GM18505 (cell line): ENCODE results near the gene SREBF1.
A peak's percentile ranks its signal among the peaks of the same experiment; 100 is the strongest.

Experiments used
- ATAC-seq: cut with Tn5 transposase; IDR thresholded peaks from one replicate; pipeline ENCODE4 v1.9.1; 2021; ENCODE audit not compliant: unreplicated experiment
- POLR2A ChIP-seq: IDR thresholded peaks from 4 replicates; pipeline ENCODE4 v1.6.1; 2011; ENCODE audit warnings: borderline replicate concordance; ENCODE audit not compliant: insufficient read depth, insufficient read length; ENCODE audit errors: extremely low read depth

Gene SREBF1

GRCh38 chr17:17851103-17852002 is 14.6 kb upstream of the SREBF1 start:
- TF ChIP-seq POLR2A: no peak
- no peak for ATAC-seq

DNA sequence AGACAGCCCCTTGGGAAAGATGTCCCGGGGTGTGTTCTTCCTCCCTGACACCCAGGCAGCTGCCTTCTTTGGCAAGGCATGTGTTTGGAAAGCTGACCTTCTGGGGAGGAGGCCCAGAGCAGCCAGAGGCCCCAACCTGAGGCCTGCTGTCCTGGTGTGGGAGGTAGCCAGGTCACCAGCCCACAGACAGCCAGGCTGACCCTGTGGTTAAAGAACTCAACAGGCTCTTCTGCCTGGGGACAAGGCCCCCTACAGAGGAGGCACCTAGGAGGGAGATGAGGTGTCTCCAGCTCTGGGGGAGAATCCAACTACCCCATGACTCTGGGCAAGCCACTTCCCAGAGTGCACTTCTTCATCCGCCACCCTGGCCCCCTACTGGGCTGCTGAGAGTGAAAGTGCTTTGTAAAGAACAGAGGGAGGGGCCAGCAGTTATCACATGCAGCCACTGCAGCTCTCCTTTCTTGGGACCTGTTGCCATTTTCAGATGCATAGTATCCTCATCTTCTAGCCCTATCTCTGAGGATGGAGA is 13.1 kb upstream of the SREBF1 start:
- ATAC-seq: no peak
- TF ChIP-seq POLR2A: no peak

- ATAC-seq: no peak
These were observed 12.5 kb upstream of the SREBF1 start for GRCh38 chr17:17849147-17849820.

GRCh38 chr17:17848311-17849082 is 11.7 kb upstream of the SREBF1 start:
- no peak for ATAC-seq

More at GRCh38 chr17:17849147-17849820, 12.5 kb upstream of the SREBF1 start:
- TF ChIP-seq POLR2A: peak; percentile 27

DNA sequence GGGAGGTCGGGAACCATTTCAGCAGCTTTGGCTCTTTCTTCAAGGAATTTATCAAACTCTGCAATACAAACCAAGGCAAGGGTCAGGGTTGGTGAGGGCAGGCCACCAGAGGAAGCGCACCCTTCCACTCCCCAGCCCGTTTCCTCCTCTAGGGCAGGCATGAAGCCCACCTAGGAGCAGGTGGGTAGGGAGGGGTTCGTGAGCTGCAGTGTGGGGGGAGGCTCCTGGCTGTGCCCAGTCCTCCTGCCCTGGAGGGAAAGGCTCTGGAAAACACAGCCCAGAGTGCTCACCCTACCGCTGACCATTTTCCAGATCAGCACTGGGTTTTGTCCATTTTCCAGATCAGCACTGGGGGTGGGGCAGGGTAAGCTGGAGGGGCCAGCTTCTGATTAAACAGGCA is 10.9 kb upstream of the SREBF1 start:
- no peak for TF ChIP-seq POLR2A
- ATAC-seq: no peak

More at GRCh38 chr17:17848311-17849082, 11.7 kb upstream of the SREBF1 start:
- TF ChIP-seq POLR2A: no peak

DNA sequence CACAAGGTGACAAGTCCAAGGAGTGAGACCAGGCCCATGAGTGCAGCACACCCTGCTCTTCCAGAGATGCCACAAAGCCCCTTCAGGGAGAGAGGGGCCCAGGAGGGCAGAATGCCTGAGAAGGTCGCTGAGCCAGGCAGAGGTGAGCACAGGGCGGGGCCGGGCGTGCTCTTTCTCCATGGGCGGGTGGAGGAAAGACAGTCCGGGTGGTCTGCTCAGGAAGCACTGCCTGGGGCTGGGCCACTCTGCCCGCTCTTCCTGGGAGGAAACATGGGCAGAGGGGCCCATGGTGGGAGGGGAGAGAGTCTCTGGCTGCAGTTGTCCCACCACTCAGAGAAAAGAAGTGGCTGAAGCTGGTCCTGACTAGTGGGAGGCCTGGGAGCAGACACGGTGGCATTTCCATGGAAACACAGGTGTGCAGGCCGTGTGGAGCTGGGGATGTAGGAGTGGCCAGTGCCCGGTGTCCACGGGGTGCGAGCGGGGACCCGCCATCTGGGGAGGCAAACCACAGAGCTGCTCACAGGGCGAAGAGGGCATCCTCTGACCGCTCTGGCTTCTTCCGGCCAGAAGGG is 10.4 kb upstream of the SREBF1 start:
- no peak for ATAC-seq
- TF ChIP-seq POLR2A: no peak

DNA sequence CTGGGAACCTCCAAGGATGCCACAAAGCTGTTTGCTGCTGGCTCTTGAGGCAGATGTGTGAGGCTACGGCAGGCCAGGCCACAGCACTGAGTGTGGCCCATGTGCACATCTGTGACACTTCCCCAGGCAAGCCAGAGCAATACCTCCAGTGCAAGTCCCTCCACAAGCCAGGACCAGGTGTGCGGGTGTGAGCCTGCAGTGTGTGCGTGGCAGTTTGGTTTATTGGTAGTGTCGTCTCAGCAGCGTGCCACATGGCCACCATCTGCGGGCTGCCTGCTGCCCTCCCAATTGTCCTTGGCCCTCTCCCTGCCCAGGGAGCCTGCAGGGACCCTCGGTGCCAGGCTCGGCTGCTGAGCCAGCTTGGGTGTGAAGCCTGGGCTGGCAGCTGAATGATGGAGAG is 9.9 kb upstream of the SREBF1 start:
- no peak for ATAC-seq
- no peak for TF ChIP-seq POLR2A

DNA sequence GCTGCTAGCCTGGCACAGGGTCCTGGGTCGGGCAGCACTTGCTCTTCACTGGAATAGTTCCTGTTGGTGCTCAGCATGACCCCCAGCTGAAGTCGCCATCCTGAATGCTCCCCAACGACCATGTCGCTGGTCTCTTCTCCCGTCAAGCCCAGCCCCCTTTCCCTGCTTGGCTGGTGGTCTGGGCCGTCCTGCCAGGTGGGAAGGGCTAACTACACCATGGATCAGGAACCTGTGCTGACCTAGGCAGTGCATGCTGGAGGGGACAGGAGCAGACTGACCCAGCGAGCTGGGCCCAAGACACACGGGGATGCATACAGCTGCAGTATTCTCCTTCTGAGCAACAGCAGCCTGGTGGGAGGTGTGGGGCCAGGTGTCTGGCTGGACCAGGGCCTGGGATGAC is 9.2 kb upstream of the SREBF1 start:
- TF ChIP-seq POLR2A: no peak
- ATAC-seq: no peak

DNA sequence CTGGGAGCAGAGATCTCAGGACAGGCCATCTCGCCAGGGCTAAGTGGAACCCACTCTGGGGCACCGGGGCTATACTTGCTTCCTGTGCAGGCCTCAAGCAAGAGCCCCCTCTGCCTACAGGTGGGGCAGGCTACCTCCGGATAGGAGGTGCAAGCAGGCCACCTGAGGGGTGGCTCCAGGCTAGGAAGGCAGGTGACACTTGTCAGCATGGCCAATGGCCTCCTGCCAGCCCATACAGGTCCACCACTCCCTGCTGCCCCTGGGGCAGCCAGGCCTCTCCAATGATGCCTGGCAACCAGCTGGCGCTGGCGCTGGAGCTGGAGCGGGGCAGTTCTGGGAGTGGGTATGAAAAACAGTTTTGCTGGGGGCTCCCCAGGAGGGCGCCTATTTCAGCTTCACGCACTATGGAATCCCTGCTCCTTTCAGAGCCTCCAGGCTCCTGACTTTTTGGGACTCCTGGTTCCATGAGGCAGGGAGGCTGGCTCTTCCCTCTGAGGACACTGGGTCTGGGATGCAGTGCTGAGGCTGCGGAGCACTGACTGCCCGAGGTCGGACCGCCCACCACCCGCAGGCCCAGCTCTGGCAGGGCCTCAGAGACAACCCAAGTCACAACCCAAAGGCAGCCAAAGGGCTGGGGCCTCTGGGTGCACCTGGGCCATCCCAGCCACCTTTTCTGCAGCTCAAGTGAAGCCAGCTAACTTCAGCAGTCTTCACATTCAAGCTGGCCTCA is 8.4 kb upstream of the SREBF1 start:
- no peak for TF ChIP-seq POLR2A
- ATAC-seq: no peak

DNA sequence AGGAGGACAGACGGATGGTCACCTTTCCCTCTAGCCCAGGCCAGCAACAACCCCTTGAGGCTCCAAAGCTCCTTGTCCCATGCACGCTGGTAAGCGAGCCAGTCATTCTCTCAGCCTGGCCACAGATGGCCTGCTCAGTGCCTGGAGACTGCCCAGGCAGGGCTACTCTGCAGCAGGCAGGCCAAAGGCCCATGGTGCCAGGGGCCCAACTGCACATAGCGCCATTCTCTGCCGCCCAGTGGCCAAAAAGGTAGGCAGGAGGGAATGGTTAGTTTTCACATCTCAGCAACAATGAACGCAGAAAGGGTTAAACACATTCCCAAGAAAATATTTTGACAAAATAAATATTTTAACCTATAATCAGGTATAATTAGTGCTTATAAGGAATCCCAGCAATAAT is 7.7 kb upstream of the SREBF1 start:
- TF ChIP-seq POLR2A: no peak
- ATAC-seq: no peak

DNA sequence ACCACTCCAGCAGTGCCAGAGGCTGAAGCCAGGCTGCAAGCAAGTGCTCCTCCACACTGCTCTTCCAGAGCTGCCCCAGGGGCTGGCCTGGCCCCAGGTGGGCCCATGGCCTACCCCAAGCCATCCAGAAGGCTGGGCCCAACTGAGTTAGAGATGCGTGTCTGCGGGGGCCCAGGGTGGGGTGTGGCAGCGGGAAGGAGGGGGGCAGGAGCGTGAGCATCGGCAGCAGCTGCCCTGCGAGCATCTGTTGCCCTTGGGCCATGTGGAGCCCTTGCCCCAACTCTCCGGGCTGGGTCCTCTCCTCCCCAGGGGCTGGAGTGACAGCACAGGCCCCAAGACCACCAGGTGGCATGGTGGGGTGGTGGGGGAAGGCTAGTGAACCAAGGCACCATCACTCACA is 7.3 kb upstream of the SREBF1 start:
- ATAC-seq: no peak
- no peak for TF ChIP-seq POLR2A

DNA sequence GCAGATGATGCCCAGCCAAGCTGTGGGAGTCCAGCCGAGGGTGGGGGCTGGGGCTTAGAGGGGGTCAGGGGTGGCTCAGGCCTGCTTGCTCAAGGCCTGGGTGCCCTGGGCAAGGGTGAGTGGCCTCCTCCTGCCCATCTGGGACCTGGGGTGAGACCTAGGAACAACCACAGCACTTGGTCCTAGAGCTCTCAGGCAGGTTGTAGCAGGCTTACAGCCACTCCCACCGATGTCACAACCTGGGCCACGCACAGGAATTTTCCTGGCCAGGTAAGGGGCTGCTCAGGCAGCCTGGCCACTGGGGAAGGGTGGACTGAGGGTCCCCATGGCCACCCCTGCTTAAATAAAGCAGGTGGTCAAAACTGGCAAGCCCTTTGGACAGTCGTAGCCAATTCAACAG is 6.3 kb upstream of the SREBF1 start:
- no peak for ATAC-seq

More for the DNA sequence above, 6.3 kb upstream of the SREBF1 start:
- no peak for TF ChIP-seq POLR2A
